ENCODE results near the gene ZPBP.

DNA sequence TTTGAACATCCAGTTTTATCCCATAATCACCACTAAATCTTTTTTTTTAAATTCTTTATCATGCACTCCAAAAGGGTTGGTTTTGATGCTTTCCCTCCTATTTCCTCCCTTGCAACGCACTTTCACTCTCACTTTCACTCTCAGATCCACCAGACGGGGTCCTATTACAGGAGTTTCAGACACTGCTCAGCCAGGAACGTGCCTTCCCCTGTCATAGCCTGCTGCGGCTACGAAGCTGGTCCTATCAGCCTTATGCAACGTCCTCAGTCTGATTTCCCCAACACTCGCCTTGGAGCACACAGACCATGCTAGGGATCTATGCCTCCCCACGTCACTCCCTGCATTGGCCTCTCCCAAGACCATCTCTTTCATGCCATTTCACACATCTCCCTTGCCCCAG is 23.4 kb downstream of the ZPBP start:
- TF ChIP-seq CTCF (IDR thresholded peaks at IDR 0.05; ENCODE audit: insufficient read depth, low read depth, low read length), result no peak
- TF ChIP-seq EZH2 (IDR thresholded peaks at IDR 0.05; ENCODE audit: insufficient read depth, low read length), result no peak
